Measurements from ENCODE around the gene RAMACL.

GRCh38 chr6:166572370-166573261 lies 13.9 kb downstream of the RAMACL start:
- no peak for TF ChIP-seq ZNF274 (IDR thresholded peaks at IDR 0.05; ENCODE audit: low read depth, low read length)
- TF ChIP-seq YY1 (IDR thresholded peaks at IDR 0.05; ENCODE audit: insufficient read depth, insufficient read length) = no peak

All from NT2/D1 (cell line).